GM21447 (cell line): ENCODE measurements around the gene ADAMTSL1.

ENCODE experiments used
- ATAC-seq: cut with Tn5 transposase; IDR thresholded peaks from one replicate; pipeline ENCODE4 v1.9.1; 2021; ENCODE audit not compliant: unreplicated experiment

Gene ADAMTSL1

GRCh38 chr9:18550286-18550685 is 76.3 kb downstream of the ADAMTSL1 start:
- ATAC-seq: no peak

- no peak for ATAC-seq
These were observed 80.3 kb downstream of the ADAMTSL1 start for GRCh38 chr9:18554244-18554643.

- ATAC-seq: no peak
These were observed 81.3 kb downstream of the ADAMTSL1 start for GRCh38 chr9:18555105-18555883.

GRCh38 chr9:18564018-18564880 is 90.3 kb downstream of the ADAMTSL1 start:
- no peak for ATAC-seq

GRCh38 chr9:18566121-18566520 is 92.2 kb downstream of the ADAMTSL1 start:
- no peak for ATAC-seq

GRCh38 chr9:18568973-18569372 is 95.0 kb downstream of the ADAMTSL1 start:
- no peak for ATAC-seq

GRCh38 chr9:18569941-18570630 is 96.1 kb downstream of the ADAMTSL1 start:
- ATAC-seq: no peak

- no peak for ATAC-seq
These were observed 99.1 kb downstream of the ADAMTSL1 start for GRCh38 chr9:18573021-18573556.

- ATAC-seq: no peak
These were observed 101.7 kb downstream of the ADAMTSL1 start for GRCh38 chr9:18575686-18576085.

GRCh38 chr9:18579536-18579935 is 105.6 kb downstream of the ADAMTSL1 start:
- ATAC-seq: no peak

- no peak for ATAC-seq
These were observed 106.2 kb downstream of the ADAMTSL1 start for GRCh38 chr9:18580151-18580550.

- no peak for ATAC-seq
These were observed 112.0 kb downstream of the ADAMTSL1 start for GRCh38 chr9:18585996-18586395.

- no peak for ATAC-seq
These were observed 114.0 kb downstream of the ADAMTSL1 start for GRCh38 chr9:18588002-18588401.

GRCh38 chr9:18591261-18591660 is 117.3 kb downstream of the ADAMTSL1 start:
- ATAC-seq: no peak

GRCh38 chr9:18594837-18595236 is 120.9 kb downstream of the ADAMTSL1 start:
- ATAC-seq: no peak

GRCh38 chr9:18595597-18595996 is 121.6 kb downstream of the ADAMTSL1 start:
- ATAC-seq: no peak

- ATAC-seq: no peak
These were observed 123.0 kb downstream of the ADAMTSL1 start for GRCh38 chr9:18596920-18597319.

- ATAC-seq: no peak
These were observed 125.0 kb downstream of the ADAMTSL1 start for GRCh38 chr9:18598969-18599368.

GRCh38 chr9:18601026-18601425 is 127.1 kb downstream of the ADAMTSL1 start:
- no peak for ATAC-seq

- no peak for ATAC-seq
These were observed 128.0 kb downstream of the ADAMTSL1 start for GRCh38 chr9:18601956-18602355.
